Breast epithelium (tissue), 3 donors: ENCODE measurements around the gene MZT2A.
"Not testable (repeated sequence)": the region's sequence is repeated elsewhere in the genome, so short reads cannot be mapped to it uniquely, and the experiment has no call there.

Source experiments
- CTCF ChIP-seq, 3 donors: fragments of 450-650 bp; IDR thresholded peaks; one replicate each; pipeline ENCODE4 v1.5.1; 2016 to 2017; ENCODE audit warnings: antibody characterized with exemption in 3 of 3, mild to moderate bottlenecking in 3 of 3, moderate library complexity in 3 of 3
- POLR2A ChIP-seq: fragments of 450-650 bp; IDR thresholded peaks from one replicate; pipeline ENCODE4 v1.6.1; 2016; ENCODE audit warnings: antibody characterized with exemption, mild to moderate bottlenecking, moderate library complexity

GRCh38 chr2:131521524-131521923, 29.3 kb upstream of the MZT2A start:
- not testable (repeated sequence) for TF ChIP-seq POLR2A; CTCF (IDR thresholded peaks at IDR 0.05)
